Stimulated activated CD4-positive, alpha-beta T cell treated with anti-CD3 and anti-CD28 coated beads, Interleukin-12 subunit alpha, Interleukin-12 subunit beta, amount 100 ng/mL, for 4 hours (primary cell): ENCODE data around the gene TMTC1.
"Not testable (repeated sequence)": the region's sequence is repeated elsewhere in the genome, so short reads cannot be mapped to it uniquely, and the experiment has no call there.

Experiments
- DNase-seq: peaks from one replicate; pipeline ENCODE4 v3.0.0-alpha.2; 2020

Gene TMTC1

DNA sequence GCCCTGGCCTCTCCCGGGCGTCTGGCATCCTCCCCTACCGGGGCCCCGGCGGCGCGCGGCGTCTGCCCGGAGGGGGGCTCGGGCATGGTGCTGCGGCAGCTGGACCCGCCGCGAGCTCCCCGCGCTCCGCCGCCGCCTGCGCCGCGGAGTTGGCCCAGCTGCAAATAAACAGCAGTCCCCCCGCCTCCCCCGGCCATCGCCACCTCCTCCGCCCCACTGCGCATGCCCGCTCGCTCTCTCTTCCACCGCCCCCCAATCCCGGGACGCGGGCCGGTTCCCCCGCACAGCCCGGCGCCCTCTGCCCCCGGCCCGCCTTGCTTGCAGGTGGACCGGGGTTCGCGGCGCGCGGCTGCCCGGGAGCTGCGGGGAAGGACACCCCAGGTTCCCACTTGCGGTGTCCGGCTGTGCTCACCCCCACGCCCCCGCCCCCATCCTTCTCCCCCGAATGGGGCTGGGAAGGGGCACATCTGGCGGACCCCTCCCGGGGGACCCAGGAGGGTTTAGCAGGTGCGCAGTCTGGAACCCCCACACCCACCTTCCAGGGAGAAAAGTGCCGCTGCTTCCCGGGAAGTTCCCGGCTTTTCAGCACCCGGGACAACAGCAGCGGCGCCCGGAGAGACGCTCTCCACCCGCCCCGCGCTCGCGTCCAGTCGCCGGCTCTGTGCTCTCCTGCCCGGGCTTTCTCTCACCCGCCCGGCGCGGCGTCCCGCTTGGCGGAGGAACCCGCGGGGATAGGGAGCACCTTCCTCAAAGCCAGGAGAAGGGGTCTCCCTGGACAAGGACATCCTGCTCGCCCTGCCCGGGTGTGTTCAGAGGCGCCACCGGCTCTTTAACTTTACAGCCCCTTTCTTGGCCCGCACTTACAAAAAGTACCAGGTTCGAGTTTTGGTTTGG lies at the start of gene TMTC1:
TSS of gene TMTC1 (minus strand) at position 170 of the 894 bp plus-strand sequence. CDS start 191 bp downstream, outside the sequence.
- DNase-seq = no peak

DNA sequence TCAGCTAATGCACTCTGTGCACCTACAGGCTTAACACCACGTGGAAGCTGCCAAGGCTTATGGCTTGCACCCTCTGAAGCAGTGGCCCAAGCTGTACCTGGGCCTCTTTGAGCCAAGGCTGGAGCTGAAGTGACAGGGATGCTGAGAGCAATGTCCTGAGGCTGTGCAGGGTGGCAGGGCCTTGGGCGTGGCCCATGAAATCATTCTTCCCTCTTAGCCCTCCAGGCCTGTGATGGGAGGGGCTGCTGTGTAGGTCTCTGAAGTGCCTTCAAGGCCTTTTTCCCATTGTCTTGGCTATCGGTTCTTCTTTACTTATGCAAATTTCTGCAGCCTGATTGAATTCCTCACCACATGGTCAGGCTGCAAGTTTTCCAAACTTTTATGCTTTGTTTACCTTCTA lies 47.4 kb upstream of the TMTC1 start:
- DNase-seq = no peak

DNA sequence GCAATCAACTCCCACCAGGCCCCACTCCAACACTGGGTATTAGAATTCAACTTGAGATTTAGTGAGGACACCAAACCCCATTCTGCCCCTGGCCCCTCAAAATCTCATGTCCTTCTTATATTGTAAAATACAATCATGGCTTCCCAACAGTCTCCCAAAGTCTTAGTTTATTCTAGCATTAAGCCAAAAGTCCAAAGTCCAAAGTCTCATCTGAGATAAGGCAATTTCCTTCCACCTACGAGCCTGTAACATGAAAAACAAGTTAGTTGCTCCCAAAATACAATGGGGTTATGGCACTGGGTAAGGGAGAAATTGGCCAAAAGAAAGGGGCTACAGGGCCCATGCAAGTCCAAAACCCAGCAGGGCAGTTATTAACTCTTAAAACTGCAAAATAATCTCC lies 46.6 kb upstream of the TMTC1 start:
- DNase-seq = no peak

DNA sequence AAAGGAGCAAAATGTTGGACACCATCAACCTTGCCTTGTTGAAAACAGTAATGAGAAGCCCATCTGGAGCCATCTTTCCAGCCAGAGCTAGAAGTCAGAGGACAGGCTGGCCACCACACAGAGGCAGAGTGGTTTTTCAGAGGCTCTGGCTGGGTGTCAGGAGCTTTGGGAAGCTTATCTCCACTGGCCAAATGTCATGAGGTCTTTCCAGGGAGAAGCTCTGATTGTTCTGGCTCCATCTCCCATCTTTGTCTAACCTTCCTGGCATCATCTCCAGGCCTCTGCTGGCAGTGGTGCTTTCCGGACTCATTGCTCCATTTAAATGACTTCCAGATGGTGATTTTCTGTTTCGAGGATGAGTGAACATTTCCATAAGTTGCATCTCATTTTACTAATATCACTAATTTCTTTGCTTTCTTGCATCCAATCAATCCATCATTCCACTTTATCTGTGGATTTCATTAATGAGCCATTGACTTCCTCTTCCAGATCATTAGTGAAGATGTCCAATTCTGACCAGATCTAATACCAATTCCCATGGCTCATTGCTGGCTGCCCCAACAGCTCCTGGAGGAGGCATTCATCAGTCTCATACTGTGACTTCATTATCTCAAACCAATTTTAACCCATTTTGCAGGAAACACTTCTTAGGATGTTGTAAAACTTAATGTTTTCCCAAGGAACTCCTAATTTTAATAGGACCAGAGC lies 35.3 kb upstream of the TMTC1 start:
- DNase-seq = no peak

DNA sequence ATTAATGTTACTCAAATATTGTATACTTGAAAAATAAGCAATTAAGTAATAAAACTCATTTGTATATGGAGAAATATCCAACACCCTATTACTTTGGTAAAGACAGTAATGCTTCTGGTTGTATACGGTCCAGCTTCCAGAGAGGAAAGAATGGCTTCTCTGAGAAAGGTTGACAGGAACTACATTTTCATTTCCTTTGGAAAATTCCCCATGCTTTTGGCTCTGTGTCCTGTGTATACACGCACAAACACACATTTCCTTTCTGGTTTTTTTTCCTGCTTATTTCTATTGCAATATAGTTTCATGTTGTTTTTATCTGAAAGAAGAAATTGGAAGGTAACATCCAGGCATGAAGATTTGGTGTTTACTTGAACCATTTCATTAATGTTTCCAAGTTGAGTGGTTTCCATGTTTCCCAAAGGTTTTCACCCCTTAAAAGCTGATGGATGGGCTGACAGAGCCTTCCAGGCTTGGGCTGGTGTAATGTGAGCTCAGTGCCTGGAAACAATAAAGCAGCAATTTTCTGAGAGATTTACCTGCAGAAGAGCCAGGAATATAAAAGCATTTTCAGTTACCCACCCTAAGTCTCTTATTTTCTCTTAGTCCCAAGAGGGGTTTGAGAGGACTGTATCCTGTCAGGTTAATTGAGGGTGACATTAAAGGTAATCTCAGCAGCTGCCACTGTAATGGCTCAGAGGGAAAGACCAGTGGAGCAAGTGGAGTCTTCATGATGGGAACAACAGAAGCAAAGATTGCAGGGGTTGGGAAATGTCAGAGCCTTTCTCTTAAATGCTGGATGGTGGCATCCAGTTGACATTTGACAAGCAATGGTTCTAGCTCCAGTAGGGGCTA lies 33.4 kb upstream of the TMTC1 start:
- no peak for DNase-seq

DNA sequence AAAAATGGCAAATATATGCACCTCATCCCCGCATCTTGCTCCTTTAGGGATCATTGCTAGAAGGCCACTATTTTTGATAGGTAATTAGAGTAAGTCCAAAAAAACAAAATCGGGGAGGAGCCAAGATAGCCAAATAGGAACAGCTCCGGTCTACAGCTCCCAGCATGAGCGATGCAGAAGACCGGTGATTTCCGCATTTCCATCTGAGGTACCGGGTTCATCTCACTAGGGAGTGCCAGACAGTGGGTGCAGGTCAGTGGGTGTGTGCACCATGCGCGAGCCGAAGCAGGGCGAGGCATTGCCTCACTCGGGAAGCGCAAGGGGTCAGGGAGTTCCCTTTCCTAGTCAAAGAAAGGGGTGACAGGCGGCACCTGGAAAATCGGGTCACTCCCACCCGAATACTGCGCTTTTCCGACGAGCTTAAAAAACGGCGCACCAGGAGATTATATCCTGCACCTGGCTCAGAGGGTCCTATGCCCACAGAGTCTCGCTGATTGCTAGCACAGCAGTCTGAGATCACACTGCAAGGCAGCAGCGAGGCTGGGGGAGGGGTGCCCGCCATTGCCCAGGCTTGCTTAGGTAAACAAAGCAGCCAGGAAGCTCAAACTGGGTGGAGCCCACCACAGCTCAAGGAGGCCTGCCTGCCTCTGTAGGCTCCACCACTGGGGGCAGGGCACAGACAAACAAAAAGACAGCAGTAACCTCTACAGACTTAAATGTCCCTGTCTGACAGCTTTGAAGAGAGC lies 26.0 kb upstream of the TMTC1 start:
- DNase-seq = not testable (repeated sequence)

DNA sequence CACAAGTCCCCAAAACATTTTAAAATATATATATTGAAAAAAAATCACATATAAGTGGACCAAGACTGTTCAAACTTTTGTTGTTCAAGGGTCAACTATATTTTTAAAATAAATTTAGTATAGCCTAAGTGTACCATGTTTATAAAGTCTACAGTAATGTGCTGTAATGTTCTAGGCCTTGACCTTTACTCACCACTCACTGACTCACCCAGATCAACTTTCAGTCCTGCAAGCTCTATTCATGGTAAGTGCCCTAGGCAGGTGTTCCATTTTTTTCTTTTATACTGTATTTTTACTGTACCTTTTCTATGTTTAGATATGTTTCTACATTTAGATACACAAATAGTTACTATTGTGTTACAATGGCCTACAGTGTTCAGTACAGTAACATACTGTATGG lies 23.4 kb upstream of the TMTC1 start:
- no peak for DNase-seq

DNA sequence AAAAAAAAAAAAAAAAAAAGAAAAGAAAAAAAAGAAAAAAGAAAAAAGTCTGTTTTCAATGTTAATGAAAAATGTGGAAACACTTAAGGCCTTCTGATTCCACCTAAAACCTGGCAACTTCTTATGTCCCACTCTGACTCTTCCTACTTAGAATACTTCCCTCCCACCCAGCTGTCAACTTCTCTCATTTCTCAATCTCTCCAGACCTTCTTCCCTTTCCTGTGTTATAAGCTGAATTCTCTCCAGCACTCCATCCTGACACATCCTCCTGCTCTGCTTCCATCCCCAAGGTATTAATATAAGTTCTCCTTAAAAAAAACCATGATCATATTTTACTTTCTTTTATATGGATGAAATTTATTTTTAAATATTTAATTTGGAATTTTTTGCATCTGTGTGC lies 20.3 kb upstream of the TMTC1 start:
- DNase-seq = no peak

DNA sequence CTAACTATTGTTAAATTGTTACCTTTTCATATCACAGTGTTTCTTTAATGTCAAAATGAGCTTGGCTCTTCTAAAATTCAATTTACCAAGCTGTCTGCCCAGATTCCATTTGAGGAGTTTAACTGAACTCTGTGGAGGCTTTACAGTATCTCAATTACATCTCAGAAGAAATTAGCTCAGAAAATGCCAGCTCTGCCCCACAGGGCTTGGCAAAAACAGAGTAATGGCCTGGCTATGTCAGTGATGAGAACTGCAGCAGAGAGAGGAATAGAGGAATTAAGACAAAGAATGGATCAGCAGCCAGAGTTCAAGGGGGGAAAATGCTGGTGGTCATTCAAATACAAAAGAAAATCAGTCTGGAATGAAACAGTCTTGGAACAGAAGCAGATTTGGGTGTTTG lies 15.8 kb upstream of the TMTC1 start:
- no peak for DNase-seq

DNA sequence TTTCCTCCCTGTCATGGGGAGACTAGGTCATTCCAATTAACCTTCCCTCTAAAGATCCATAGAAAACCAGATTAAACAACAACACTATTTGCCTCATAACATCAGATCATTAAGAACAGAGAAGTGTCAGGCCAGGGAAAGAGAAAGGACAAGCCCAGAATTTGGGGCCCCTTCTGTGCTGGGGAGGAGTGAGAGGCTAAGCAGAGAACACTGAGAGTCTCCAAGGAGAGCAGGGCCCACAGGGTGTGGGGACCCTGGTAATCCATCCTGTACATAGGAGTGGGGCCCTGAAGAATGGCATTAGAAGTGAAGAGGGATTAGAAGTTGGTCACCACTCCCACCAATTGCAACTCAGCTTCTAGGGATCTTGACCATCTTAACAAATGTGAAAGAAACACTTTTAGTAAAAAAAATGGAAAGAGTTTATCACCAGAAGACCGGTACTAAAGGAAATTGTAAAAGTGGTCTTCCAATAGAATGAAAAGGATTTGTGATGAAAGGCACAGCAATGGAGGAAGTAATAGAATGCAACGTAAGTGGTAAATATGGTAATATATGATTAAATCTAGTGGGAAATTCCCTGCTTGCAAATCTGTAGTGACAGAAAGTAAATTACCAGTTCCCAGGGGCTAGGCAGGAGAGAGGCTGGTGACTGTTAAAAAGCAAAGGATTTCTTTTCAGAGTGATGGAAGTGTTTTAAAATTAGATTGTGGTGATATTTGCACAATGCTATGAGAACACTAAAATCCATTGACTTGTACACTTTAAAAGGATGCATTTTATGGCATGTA lies 14.0 kb upstream of the TMTC1 start:
- no peak for DNase-seq

DNA sequence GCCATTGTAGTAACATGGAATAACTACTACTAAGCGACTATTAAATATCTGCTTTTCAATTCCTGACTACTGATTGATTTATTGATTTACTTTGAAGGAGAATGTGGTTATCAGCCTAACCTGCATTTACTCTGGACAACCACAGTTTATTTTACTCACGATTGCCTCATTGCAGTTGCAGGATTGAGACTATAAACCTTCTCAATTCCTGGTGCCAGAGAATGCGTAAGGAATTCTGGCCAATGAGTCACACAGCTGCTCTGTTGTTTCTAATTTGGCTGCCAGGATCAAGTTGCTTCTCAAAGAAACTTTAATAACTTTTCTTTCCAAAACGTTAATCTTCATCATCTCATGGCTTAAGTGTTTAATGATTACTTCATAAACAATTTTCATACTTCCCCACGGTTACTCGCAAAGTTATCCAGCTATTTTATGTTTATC lies 13.1 kb upstream of the TMTC1 start:
- DNase-seq = no peak

DNA sequence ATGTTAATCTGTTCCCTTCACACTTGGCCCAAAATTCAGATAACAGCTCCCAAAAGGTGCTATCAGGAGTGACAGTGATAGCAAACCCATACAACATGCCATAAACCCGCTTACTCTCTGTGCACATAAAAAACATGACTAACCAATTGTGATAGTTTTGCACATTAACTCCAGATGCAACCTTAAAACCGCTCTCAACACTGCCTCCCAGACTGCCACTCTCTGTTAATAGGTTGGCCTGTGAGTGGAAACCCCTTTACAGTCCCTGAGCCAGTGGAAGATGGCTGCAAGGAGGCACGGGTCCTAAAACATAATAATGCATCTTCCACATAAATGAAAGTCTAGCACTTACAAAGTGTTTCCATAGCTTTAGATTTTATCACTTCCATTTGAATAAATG lies 12.0 kb upstream of the TMTC1 start:
- no peak for DNase-seq

DNA sequence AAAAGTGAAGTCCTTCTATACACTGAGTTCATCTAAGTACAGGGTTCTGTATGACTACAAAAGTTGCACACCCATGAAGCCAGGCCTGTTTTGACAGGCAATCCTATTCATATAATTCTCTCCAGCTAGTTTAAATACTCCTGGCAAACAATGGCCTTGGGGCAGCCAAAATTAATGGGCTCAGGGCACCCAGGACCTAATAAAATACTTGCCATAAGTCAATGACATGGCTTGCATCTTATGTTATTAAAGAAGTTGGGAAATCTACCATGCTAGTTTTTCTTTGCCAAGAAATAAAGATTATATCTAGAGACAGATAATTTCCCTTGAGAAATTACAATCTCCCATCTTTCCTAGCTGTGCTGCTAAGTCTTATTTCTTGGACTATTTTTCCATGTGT lies 11.1 kb upstream of the TMTC1 start:
- no peak for DNase-seq

DNA sequence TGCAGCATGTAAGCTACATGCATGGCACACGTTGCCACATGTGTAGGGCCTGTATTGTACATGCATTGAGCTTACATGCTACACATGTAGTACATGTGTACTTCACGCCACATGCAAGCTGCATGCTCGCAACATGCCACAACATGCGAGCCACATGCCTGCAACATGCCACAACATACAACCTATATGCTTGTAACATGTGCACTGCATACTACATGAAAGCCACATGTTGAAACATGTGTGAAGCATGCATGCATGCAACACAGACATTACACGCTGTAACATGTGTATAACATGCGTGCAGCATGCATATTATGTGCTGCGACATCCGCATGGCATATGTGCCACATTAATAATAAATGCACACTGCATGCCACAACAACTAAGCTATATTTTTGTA lies 9.1 kb upstream of the TMTC1 start:
- no peak for DNase-seq

DNA sequence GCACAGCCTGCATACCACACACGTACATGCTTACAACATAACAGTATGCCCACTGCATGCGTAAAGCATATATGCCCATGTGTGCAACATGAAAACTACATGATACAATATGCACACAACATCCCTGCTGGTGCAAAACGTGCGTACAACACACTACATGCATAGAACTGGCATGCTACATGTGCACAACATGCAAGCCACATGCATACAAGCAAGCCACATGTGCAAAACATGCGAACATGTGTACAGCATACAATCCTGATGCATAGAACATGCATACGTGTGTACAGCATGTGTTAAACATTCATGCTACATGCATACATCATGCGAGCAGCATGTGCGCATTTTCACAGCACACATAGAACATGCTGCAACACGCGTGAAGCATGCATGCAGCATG lies 8.4 kb upstream of the TMTC1 start:
- no peak for DNase-seq

DNA sequence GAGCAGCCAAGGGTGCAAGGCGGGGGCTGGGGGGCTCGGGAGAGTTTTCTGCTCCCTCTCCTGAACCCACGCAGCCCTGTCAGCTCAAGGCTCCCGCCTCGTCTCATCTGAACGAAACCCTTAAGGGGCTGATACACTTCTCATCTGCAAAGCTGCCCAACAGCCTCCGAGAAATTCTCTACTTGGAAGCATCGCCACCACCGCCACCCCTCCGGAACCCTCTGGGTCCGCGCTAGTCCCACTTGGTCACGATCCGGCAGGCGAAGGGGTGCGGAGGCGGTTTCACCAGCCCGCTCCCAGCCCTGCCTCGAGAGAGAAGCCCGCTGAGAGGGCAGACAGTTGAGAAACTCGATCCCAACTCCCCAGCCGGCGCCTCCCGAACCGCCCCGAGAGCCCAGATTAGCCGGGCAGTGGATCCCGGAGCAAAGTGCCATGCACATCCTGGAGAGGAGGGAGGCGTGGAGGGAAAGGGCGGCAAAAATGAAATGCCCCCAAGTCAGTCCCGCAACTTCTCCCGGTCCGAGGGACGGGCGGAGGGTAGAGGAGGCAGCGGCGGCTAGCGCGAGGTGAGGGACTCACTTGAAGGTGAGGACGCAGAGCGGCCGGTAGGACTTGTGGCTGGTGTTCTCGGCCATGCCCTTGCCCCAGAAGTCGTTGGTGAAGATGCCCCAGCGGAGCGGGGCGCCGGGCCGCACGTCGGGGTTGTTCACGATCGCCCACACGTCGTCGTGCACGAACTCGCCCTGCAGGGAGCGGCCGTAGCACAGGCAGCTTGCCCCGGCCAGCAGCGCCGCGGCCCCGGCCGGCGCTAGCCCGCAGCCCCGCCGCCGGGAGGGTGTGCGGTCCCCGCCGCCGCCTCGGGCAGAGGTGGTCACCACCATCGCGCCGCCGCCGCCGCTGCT lies 620 bp downstream of the TMTC1 start:
- DNase-seq = no peak

DNA sequence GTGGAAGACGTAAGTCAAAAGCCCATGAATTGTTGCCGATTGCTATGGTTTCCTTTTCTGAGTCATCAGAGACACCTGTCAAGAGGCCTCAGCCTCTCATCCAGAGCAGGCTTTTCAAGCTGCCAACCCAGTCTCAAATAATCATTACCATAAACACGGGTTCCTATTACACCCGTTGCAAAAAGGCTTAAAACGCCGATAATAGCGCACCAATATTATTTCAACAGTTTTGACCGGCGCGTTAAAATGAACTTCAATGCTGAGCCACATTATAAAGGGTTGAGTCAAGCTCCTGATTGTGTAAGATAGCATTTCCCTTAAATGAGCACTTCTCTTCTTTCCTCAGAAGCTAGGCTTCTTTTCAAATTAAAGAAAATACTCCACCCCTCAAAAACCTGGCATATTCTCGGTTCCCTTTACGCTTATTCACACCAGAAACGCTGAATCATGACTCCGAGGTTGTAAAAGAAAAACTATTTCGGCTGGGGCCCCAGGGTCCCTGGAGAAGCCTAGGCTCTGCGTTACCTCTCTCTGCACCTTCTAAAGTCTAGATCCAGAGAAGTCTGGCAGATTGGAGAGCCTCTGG lies 1.4 kb downstream of the TMTC1 start:
- DNase-seq = no peak

DNA sequence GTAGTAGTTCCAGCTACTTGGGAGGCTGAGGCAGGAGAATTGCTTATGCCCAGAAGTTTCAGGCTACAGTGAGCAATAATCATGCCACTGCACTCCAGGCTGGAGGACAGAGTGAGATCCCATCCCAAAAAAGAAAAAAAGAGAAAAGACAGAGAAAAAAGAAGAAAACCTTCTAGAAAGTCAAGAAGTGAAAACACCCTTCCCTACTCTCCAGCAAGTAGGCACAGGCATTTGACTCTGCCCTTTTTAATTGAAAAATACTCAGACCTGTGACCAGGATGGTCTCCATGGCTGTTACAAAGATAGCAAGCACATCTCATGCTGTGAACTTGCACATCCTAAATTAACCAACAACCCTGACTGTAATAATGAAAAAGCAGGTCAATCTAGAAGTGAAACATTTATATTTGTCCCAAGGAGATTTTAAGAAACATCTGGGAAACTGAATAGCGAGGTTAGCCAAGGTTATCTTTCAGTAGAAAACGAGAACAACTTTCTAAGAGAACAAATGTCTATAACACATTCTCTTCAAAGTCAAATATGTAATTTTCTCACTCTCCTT lies 2.0 kb downstream of the TMTC1 start:
- no peak for DNase-seq

DNA sequence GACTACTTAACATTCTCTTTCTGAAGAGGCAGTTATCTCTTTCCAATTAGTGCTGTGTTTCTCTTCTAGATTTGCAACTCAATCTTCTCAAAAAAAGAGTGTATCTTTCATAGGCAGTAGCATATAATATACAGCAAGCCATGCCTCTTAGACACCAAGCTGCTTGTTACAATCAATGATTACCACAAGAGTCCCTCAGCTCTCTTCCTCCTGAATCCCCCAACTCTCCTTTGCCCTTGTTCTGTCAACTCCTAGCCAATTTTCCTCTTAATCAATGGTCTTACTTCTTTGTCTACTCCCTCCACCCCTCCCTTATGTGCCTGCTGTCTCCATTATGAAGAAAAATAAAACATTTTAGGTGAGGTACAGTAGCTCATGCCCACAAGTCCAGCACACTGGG lies 2.6 kb downstream of the TMTC1 start:
- no peak for DNase-seq

DNA sequence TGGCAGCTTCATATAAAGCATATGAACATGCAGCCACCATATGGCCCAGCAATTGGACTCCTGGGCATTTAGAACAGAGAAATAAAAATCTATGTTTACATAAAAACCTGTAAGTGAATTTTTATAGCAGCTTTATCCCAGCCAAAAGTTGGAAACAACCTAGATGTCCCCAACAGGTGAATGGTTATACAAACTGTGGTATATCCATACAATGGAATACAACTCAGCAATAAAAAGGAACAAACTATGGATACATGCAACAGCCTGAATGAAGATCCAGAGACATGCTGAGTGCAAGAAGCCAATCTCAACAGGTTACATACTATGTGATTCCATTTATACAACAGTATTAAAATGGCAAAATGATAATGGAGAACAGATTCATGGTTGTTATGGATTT lies 3.7 kb downstream of the TMTC1 start:
- no peak for DNase-seq
